HG03520 (cell line): ENCODE results near the gene DGLUCY.

Experiments used
- ATAC-seq: cut with Tn5 transposase; IDR thresholded peaks from one replicate; pipeline ENCODE4 v1.9.1; 2021; ENCODE audit warnings: mild to moderate bottlenecking, moderate library complexity; ENCODE audit not compliant: unreplicated experiment

Gene DGLUCY

GRCh38 chr14:91272341-91273272 is 158.7 kb downstream of the DGLUCY start:
- ATAC-seq: no peak

GRCh38 chr14:91273273-91273884 is 159.5 kb downstream of the DGLUCY start:
- no peak for ATAC-seq

GRCh38 chr14:91273885-91274273 is 160.0 kb downstream of the DGLUCY start:
- no peak for ATAC-seq

- no peak for ATAC-seq
Observed at GRCh38 chr14:91274796-91275195, 160.9 kb downstream of the DGLUCY start.
